NCI-H2196 treated with DMSO at 0.1 percent for 48 hours (cell line): ENCODE results near the gene LBH.

Experiments used
- DNase-seq: peaks from one replicate; lab custom pipeline; 2025; ENCODE audit not compliant: unreplicated experiment; lab: John Stamatoyannopoulos, UW

LBH gene

DNA sequence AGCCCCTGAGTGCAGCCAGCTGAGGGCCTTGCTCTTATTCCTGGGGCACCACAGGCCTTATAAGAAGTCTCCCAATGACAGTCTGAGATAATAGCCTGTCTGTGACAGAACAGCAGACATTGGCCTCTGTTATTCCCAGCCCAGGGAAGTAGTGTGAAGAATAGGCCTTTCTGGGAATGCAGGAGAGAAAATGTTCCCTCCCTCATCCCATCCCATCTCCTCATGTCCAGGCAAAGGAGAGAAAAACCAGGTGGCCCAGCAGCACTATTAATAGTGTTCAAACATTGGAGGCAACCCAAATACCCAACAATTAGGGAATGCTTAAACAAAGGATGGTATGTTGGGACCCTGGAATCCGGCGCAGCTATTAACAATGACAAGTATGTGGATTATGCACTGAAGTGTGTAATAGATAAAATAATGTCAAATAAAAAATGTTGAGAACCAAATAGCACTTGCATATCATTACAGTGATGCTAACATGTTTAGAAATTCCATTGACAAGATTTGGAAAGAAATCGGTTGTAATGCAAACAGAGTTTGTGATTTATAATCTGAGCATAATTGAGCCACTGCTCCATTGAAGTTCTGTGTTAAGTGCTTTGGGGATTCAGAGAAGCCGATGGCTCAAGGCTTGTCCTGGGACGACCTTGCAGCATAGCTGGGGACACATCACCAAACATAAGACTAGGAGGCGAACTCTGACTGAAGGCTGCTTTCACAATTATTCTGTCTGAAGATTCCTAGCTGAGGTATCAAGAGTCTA lies 69.3 kb downstream of the LBH start:
- no peak for DNase-seq

DNA sequence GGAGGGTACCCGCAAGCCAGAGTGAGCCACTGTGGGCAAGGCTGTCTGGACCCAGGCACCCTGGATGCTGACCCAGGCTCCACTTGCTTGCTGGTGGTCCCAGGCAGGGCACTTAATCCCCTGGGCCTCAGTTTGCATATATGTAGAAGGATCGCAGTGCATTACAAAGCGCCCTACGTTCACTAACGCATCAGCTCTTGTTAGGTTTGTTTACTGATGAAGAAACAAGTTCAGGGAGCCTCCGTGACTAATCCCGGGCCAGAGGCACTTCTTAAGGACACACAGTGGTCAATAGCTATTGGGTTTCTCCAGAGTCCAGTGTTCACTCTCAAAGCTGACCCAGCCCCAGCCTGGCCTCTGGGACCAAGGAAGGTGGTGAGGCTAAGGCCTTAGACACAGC lies 70.2 kb downstream of the LBH start:
- DNase-seq, result no peak

GRCh38 chr2:30302566-30302965 lies 71.2 kb downstream of the LBH start:
- no peak for DNase-seq

DNA sequence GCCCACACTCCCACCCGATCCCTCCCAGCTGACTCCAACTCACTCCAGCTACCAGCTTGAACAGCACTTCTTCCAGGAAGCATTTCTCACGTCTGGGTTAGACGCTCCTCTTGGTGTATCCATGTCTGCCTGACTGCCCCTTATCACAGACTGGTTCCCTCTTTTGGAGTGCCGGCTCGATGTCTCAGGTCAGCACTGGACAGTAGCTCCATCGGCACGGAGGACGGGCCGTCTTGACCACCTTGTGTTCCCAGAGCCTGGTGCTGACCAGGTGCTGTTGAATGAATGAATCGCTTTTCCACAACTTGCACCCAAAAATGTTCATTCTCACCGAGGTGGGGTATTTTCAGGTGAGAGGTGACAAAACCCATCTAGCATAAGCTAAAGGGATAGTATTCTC lies 71.8 kb downstream of the LBH start:
- DNase-seq, result no peak

- no peak for DNase-seq
Observed at GRCh38 chr2:30305235-30305634, 73.9 kb downstream of the LBH start.

DNA sequence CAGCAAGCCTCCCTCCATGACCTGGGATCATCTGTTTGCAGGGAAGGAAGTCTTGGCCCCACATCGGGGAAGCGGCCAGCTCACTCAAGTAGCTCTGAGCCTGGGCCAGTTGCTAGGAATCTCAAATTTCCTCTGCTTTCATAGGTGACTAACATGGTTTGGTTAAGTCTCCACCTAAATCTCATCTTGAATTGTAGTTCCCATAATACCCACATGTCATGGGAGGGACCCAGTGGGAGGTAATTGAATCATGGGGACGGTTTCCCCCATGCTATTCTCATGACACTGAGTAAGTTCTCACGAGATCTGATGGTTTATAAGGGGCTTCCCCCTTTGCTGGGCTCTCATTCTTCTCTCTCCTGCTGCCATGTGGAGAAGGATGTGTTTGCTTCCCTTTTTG lies 75.2 kb downstream of the LBH start:
- DNase-seq, result no peak

DNA sequence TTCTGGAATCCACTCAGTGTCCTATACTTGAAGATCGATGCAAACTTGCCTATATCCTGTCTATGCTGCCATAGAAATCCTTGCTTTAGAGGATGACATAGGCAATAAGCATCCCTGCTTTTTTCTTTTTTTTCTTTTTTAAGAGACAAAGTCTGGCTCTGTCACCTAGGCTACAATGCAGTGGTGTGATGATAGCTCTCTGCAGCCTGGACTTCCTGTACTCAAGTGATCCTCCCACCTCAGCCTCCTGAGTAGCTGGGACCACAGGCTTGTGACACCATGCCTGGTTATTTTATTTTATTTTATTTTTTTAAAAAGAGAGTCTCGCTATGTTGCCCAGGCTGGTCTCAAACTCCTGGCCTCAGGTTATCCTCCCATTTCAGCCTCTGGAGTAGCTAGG lies 76.9 kb downstream of the LBH start:
- no peak for DNase-seq
